AG09309 (cell line): ENCODE results near the gene TBRG4.

Source experiments
- DNase-seq: peaks from one replicate; pipeline ENCODE4 v3.0.0-alpha.2; 2010; ENCODE audit warnings: low read depth
- H3K4me3 ChIP-seq: 2 replicates; pipeline ENCODE4 v1.5.1; 2011; ENCODE audit warnings: mild to moderate bottlenecking, low read depth, low read length, moderate library complexity; ENCODE audit not compliant: control insufficient read depth
- TF ChIP-seq, protein P1 (sequence below): IDR thresholded peaks from 2 replicates; pipeline ENCODE4 v1.5.1; 2011; ENCODE audit warnings: mild to moderate bottlenecking, low read depth, low read length, inconsistent platforms; ENCODE audit not compliant: insufficient read depth, control insufficient read depth; ENCODE audit errors: missing control alignments

Gene TBRG4

DNA sequence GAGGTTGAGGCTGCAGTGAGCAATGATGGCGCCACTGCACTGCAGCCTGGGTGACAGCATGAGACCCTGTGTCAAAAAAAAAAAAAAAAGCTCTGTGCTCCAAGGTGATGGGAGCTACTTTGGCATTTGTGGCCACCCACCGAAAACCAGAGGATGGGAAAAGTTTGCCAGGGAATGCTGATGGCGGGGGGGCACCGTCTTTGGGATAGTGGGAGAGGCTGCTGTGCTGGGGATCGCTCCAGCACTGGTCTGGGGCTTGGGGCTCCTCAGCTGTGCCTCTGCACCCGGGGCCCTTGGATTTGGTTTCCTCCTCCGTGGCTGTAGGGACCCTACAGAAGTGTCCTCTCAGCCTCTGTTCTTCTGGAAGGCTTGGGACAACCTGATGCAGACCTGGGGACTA lies 34.4 kb upstream of the TBRG4 start:
- DNase-seq: no peak
- no peak overlapping the region for H3K4me3 ChIP-seq
- TF ChIP-seq, protein P1, sequence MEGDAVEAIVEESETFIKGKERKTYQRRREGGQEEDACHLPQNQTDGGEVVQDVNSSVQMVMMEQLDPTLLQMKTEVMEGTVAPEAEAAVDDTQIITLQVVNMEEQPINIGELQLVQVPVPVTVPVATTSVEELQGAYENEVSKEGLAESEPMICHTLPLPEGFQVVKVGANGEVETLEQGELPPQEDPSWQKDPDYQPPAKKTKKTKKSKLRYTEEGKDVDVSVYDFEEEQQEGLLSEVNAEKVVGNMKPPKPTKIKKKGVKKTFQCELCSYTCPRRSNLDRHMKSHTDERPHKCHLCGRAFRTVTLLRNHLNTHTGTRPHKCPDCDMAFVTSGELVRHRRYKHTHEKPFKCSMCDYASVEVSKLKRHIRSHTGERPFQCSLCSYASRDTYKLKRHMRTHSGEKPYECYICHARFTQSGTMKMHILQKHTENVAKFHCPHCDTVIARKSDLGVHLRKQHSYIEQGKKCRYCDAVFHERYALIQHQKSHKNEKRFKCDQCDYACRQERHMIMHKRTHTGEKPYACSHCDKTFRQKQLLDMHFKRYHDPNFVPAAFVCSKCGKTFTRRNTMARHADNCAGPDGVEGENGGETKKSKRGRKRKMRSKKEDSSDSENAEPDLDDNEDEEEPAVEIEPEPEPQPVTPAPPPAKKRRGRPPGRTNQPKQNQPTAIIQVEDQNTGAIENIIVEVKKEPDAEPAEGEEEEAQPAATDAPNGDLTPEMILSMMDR: no peak

DNA sequence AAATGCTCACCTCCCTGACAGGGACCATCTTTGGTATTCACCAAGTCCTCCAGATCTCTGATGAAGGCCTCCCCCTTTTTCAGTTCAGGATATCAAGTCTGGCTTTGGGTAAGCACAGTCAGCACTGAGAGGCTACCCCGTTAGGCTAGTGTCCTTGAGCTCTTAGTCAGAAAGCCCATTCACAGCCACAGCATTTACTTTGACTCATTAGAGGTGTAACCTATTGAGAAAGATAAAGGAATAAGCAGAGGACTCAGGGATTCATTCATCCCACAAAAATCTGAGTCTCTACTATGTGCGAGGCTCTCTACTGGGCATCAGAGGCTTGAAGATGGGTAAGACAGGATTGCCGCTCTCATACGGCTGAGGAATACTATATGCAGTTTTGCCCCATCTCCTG lies 32.1 kb upstream of the TBRG4 start:
- H3K4me3 ChIP-seq: no peak overlapping the region
- DNase-seq: peak; percentile 1
- TF ChIP-seq, protein P1: no peak

DNA sequence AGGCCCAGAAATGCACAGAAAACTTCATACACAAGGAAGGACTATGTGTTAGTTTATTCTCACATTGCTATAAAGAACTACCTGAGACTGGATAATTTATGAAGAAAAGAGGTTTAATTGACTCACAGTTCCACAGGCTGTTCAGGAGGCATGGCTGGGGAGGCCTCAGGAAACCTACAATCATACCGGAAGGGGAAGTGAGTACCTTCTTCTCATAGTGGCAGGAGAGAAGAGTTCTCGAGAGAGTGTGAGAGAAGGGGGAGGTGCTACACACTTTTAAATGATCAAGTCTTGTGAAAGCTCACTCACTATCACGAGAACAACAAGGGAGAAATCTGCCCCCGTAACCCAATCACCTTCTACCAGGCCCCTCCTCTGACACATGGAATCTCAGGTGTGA lies 29.3 kb upstream of the TBRG4 start:
- H3K4me3 ChIP-seq: no peak overlapping the region
- DNase-seq: no peak

DNA sequence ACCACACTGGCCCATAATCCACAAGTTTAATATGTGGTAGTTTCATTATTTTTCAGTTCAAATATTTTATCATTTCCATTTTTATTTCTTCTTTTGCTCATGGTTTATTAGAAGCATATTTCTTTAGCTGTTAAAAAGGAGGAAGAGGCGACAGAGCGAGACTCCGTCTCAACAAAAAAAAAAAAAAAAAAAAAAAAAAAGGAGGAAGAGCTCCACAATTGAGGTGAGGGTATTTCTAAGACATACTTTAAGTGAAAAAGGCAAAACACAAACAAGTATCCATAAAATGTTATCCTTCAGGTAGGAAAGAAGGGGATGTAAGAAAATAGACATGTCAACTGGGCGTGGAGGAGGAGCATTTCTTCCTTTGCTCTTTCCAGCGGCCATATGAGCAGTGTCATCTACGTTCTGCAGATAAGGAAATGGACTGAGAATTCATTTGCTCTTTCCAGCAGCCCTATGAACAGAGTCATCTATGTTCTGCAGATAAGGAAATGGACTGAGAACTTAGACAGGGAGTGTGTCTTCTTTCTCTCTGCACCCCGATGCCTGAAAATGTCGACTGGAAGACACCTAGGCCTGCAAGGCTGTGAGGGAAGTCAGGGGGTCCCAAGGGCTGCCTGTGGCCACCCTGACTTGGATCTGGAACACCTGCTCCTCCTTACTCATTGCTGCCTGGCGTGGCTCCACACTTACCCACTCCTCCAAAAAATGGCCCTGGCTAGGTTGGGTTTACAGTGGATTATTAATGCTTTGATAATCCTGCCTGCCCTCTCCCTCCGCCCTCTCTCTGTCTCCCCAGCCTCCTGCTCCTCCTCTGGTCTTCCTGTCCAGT lies 27.2 kb upstream of the TBRG4 start:
- no peak for DNase-seq
- TF ChIP-seq, protein P1: no peak
- no peak overlapping the region for H3K4me3 ChIP-seq

More for the DNA sequence above, 29.3 kb upstream of the TBRG4 start:
- TF ChIP-seq, protein P1: no peak

DNA sequence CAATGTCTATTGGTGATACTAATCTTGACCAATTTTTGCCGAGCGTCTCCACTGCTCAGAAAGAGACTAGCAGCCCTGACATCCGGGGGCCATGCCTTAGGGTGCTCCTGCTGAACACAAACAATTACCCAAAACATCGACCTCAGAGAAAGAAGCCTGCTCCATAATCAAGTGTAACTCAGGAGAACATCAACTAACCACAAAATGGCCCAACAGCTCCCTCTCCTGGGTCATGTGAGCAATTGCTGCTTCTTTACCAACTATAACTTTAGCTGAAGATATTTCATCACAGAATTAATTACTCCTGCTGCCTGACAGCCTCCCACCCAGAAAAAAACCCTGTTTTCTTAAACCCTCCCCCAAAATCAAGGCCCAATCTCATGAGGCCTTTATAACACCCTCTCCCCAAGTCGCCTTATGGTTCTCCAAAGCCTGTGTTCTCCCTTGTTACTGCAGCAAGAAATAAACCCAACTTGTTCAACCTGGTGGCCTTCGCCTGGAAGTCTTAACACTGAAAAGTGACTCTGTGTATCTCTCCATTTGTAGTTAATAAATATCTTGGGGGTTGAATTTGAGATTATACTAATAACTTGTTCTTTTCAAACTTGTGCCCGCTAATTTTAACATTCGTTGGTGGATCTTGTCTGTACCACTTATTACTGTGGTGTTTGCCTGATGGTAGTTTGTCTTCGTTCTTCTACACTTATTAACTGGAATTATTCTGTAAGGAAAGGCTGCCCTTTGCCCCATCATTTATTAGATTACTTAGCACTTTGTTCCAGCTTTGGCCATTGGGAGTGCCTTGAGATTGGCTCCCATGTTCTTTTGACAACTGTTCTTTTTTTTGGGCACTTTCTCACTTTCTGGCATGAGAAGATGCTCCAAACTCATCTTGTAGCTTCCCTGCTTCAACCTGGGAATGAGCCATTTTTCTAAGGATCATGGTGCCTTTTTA lies 24.9 kb upstream of the TBRG4 start:
- DNase-seq: peak; percentile 34
- TF ChIP-seq, protein P1: peak; percentile 79
- no peak overlapping the region for H3K4me3 ChIP-seq

DNA sequence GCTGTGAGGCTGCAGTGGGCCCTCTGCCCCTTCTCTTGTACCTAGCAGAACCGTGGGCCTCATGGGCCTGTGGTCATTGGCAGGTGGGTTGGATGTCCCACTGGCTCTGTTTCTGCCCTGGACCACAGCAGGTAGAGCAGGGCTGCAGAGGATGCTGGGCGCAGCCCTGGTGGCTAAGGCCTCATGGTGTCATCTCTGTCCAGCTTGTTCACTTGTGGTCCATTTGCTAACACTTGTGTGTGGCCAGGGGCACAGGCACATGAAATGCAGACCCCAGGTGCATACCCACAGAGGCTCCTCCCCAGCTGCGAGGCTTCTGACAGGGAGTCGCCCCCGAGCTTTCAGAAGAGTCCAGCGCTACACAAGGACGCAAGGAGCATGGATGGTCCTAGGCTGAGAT lies 22.4 kb upstream of the TBRG4 start:
- TF ChIP-seq, protein P1: no peak
- no peak for DNase-seq
- H3K4me3 ChIP-seq: no peak overlapping the region
